Activated T-helper 2 cell treated with anti-CD3 and anti-CD28 coated beads, Interferon-gamma antibody, Interleukin-2, Interleukin-4, amounts not matched to agents 10 μg/mL and 5 μg/mL and 100 μg/mL, durations not matched to agents 14 hours and 24 hours and 36 hours (primary cell): ENCODE results near the gene CIITA. TPM values are rescaled to one million over a fixed set of nuclear protein-coding genes. Genes with fewer than 3 reads are reported as not detected.
A peak's percentile ranks its signal among the peaks of the same experiment; 100 is the strongest.

Source experiments
- DNase-seq: peaks from one replicate; pipeline ENCODE4 v3.0.0; 2021; ENCODE audit warnings: low spot score
- H3K27ac Mint-ChIP-seq: one replicate; pipeline ENCODE4 v1.8.0; 2021; ENCODE audit warnings: mixed read lengths
- H3K27me3 Mint-ChIP-seq: one replicate; pipeline ENCODE4 v1.8.0; 2021; ENCODE audit warnings: low read depth, mixed read lengths
- H3K36me3 Mint-ChIP-seq: one replicate; pipeline ENCODE4 v1.8.0; 2021; ENCODE audit warnings: low read depth, mixed read lengths
- H3K4me1 Mint-ChIP-seq: one replicate; pipeline ENCODE4 v1.8.0; 2021; ENCODE audit warnings: low read depth, mixed read lengths
- H3K4me3 Mint-ChIP-seq: one replicate; pipeline ENCODE4 v1.8.0; 2021; ENCODE audit warnings: low read depth, mild to moderate bottlenecking, moderate library complexity, mixed read lengths
- H3K9me3 Mint-ChIP-seq: one replicate; pipeline ENCODE4 v1.8.0; 2021; ENCODE audit warnings: mixed read lengths
- intact Hi-C: fragments of 100-400 bp; cut with micrococcal nuclease; formaldehyde crosslinking; loops from one replicate; pipeline ENCODE4 v1.15.1; 2023
- total RNA-seq: library from RNA; stranded (reverse); gene quantifications from 2 replicates; pipeline ENCODE4 v1.2.3, GENCODE V29; 2022

The CIITA gene
- total RNA-seq, 1 donor from 2014 or later: 8.6 TPM

DNA sequence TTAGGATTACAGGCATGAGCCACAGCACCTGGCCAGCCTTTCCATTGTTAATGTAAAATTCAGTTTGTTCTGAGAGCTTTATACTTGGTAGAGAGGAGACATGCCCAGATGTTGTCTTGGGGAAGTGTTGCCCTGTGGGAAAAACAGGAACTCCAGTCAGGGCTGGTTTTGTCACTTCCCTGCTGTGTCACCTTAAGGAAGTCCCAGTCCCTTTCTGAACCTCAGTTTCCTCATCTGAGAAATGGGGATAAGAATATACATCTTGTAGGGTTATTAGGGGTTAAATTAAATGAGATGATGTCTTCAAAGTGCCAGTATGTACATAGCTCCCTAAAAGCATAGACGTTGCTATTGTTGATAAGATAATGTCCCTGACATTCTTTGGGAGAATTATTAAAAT lies 92.6 kb downstream of the CIITA start:
- Mint-ChIP-seq H3K9me3 (peaks cover 8% of the 10 kb centered on the region), H3K27ac (no peak overlapping the region), H3K36me3 (peaks cover 61% of the 10 kb centered on the region), H3K27me3 (no peaks in the 10 kb centered on the region), H3K4me3 (no peak overlapping the region), H3K4me1 (peaks cover 68% of the 10 kb centered on the region)
- intact Hi-C loops: loop anchor here (5.0 to 10.0 kb wide), 2 partner anchors 208 to 765 kb away; no protein-coding TSS in a partner anchor
- DNase-seq: no peak

DNA sequence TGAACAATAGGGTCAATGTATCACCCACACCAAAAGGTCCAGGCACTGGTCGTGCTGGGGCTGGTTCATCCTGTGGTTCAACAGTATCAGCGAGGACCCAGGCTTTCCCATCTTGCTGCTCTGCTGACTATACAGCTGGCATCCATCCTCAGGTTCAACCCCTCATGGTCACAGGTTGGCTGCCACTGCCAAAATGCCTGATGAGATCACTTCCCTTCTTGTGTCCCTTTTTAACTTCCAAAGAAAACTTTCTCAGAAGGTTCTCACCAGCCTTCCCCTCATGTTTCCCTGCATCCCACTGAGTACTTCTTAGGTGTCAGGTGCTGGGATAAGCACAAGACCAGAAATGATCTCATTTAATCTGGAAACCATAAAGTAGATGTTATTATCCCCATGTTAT lies 93.1 kb downstream of the CIITA start:
- Mint-ChIP-seq H3K27ac (no peak overlapping the region), H3K4me1 (peaks cover 69% of the 10 kb centered on the region), H3K4me3 (no peak overlapping the region), H3K36me3 (peaks cover 65% of the 10 kb centered on the region), H3K9me3 (peaks cover 8% of the 10 kb centered on the region), H3K27me3 (no peaks in the 10 kb centered on the region)
- DNase-seq: no peak
- intact Hi-C loops: no loop called here

DNA sequence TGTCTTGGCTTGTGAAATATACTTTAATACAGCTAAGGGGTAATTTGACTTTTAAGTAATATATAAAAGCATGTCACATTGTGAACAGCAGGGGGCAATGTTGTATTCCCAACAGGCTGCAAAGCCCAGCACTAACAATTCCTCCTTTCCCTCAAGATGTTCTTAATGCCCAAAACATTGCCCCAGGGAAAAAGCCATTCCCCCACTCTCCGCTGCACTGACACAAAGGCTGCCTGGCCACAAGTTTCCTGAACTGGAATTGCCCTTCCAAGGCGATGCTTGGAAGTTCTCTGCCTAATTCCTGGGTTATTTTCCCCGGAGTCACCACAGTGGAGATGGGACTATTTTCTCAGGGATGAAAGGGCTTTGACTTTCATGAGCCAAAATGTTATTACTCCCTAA lies 94.6 kb downstream of the CIITA start:
- H3K27ac Mint-ChIP-seq: peak overlapping the region; percentile 55
- H3K36me3 Mint-ChIP-seq: peaks cover 62% of the 10 kb centered on the region
- intact Hi-C loops: no loop called here

DNA sequence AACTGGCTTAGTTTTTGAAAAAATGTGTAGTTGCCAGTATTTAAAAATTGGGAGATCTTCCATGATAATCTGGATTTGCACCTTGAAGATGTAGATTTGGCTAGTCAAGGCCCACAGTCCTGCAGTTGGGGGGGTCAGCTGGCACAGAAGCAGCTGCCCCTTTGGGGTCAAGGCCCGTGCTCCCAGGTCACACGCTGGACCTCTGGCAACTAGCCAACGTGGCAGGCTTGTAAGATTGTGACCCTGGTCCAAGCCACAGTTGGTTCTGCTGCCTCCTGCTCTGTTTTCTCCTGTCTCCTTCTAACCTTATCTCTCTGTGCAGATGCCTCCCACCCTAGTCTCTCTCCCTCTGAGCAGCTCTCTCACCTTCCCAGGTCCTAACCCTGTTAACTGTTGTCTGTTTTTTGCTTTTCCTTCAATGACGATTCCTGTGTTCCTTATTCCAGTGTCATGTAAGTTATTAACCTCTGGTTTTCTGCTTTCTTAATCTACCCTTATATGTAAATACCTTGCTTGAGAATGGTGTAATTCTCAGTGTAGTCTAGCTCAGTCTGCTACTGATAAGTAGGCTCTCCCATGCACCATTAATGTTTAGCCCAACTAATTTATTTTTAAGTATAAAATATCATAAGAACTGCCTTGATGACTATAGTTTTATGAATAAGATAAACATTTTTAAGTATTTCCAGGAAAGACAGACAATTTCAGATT lies 95.3 kb downstream of the CIITA start:
- Mint-ChIP-seq H3K9me3 (no peaks in the 10 kb centered on the region), H3K4me3 (peak overlapping the region; percentile 31), H3K27ac (peak overlapping the region; percentile 89), H3K36me3 (peaks cover 62% of the 10 kb centered on the region), H3K4me1 (peaks cover 61% of the 10 kb centered on the region), H3K27me3 (no peaks in the 10 kb centered on the region)
- DNase-seq: no peak
- intact Hi-C loops: no loop called here

More for the DNA sequence above, 94.6 kb downstream of the CIITA start:
- no peak for DNase-seq
- Mint-ChIP-seq H3K9me3 (no peaks in the 10 kb centered on the region), H3K4me1 (peaks cover 58% of the 10 kb centered on the region), H3K27me3 (no peaks in the 10 kb centered on the region), H3K4me3 (no peak overlapping the region)

DNA sequence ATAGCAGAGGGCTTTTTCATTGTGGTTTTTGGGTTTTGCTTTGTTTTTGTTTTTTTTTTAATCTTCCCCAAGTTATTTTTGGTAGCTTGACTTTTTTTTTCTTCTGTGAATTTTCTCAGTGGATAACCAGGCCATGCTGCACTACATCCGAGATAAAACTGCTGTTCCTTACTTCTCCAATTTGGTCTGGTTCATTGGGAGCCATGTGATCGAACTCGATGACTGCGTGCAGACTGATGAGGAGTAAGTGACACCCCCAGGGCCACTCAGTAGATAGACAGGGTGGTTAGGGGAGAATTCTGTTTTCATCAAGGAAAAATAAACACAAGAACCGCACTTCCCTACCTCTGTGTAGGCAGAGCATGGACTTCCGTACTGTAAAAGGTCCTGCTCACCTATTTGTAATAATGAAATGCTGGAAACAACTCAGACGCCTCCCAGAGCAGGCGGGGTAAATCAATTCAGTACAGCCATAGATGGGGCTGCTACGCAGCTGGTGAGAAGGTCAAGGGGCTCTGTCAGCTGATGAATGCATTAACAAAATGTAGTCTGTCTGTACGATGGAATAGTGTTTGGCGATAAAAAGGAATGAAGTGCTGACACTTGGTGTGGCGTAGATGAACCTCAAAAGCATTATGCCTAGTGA lies 95.9 kb downstream of the CIITA start:
- Mint-ChIP-seq H3K4me3 (peak overlapping the region; percentile 66), H3K27me3 (no peaks in the 10 kb centered on the region), H3K36me3 (peaks cover 67% of the 10 kb centered on the region), H3K4me1 (peaks cover 68% of the 10 kb centered on the region), H3K9me3 (no peaks in the 10 kb centered on the region), H3K27ac (peak overlapping the region; percentile 89)
- no peak for DNase-seq
- intact Hi-C loops: no loop called here

DNA sequence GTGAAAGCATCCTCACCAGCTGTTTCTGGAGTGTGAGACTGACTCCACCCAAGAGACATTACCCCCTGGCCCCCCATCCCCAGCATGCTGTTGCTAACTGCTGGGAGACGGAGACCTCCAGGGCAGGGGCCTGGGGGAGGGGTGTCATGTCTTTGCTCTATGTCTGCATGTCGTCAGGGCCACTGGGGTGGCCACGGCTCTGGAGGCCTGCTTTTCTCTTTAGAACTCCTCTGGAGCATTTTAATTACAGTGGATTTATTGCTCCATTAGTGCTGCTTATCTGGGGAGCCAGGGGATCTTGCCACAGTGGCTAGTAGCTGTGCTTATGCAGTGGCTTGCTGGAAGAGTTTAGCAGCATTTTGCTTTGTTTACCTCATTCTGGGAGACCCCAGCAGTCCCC lies 99.6 kb downstream of the CIITA start:
- no peak overlapping the region for H3K27ac Mint-ChIP-seq
- H3K27me3 Mint-ChIP-seq: no peaks in the 10 kb centered on the region
- peaks cover 64% of the 10 kb centered on the region for H3K4me1 Mint-ChIP-seq
- no peaks in the 10 kb centered on the region for H3K9me3 Mint-ChIP-seq
- H3K36me3 Mint-ChIP-seq: peaks cover 74% of the 10 kb centered on the region
- intact Hi-C loops: no loop called here
- H3K4me3 Mint-ChIP-seq: no peak overlapping the region
- DNase-seq: no peak

DNA sequence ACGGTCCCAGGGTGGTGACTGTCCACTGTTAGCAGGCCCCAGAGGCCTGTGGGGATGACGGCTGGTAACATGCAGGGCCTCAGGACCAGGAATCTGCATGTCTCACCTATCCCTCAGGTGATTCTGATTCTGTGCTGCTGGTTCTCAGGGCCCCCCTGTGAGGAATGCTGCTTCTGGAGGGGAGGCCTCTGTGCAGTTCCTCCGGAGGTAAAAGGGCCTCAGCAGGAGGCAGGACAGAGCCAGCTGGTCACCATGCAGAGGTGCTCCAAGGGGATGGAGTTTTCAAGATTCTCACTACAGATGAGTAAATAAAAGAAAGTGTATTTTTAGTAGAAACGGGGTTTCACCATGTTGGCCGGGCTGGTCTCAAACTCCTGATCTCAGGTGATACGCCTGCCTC lies 101.1 kb downstream of the CIITA start:
- intact Hi-C loops: no loop called here
- Mint-ChIP-seq H3K27me3 (no peaks in the 10 kb centered on the region), H3K9me3 (no peaks in the 10 kb centered on the region), H3K27ac (peak overlapping the region; percentile 65), H3K36me3 (peaks cover 79% of the 10 kb centered on the region), H3K4me3 (no peak overlapping the region), H3K4me1 (peaks cover 66% of the 10 kb centered on the region)
- no peak for DNase-seq

DNA sequence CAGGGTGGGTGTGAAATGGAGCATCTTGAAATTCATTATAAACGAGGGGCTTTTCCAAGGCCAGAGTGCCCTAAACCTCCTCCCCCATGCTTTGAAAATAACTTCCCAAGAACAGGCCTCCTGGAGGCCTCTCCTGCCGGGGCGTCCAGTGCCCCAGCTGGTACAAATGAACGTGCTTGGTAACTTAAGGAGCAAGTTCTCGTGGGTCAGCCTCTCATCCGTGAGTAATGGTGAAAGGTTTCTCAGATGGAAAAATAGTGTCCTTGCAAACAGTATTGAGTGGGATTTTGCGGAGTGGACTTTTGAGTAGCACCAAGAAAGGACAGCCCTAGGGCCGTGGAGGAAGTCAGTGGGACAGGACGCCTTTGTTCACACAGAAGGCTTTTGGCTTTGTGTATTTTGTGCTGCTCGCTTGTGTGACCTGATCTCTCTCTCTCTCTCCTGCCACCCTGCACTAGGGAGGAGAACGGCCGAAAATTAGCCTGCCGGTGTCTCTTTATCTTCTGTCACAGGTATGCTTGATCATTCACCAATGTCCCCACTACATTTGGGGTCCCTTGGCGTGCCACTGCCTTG lies 102.0 kb downstream of the CIITA start:
- intact Hi-C loops: no loop called here
- peaks cover 68% of the 10 kb centered on the region for H3K4me1 Mint-ChIP-seq
- no peak overlapping the region for H3K4me3 Mint-ChIP-seq
- no peaks in the 10 kb centered on the region for H3K9me3 Mint-ChIP-seq
- H3K27me3 Mint-ChIP-seq: no peaks in the 10 kb centered on the region
- H3K27ac Mint-ChIP-seq: peak overlapping the region; percentile 65
- H3K36me3 Mint-ChIP-seq: peaks cover 82% of the 10 kb centered on the region
- DNase-seq: no peak

DNA sequence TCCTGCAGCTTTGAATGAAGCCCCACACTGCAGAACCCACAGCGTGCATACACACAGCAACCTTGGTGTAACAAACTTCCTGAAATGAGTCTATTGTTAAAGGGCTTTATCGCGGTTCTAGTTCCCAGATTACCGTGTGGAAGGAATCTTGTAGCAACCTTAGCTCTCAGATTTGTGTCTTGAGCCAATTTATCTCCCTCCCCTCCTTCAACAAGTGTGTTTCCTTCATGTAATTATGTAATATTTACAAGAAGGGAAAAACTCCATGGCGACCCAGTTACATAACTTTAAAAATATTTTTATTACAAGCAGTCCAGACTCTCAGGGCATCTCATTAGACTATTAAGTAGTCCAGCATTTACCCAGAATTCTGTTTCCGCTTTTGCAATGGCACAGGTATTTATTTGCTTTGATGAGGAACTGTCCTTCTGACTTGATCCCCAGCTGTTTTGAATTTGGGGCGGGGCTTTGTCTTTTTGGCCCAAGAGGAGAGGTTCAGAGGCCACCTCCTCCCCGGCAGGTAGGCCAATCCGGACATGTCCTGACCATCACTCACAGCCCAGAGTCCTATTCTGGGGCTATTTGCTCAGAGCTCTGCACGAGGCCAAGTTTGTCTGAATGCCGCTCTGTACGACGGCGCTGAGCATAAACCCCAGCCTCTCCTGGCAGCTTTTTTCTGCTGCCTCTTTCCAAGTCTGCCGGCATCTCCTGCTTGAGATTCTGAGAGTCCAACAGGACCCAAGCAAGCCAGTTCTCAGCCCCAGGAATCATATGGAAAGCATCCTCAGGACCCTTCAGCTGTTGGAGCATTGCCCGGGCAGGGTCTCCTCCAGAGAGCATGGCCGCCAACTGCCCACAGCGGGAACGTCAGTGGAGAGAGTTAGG lies 103.0 kb downstream of the CIITA start:
- peaks cover 83% of the 10 kb centered on the region for H3K36me3 Mint-ChIP-seq
- intact Hi-C loops: no loop called here

DNA sequence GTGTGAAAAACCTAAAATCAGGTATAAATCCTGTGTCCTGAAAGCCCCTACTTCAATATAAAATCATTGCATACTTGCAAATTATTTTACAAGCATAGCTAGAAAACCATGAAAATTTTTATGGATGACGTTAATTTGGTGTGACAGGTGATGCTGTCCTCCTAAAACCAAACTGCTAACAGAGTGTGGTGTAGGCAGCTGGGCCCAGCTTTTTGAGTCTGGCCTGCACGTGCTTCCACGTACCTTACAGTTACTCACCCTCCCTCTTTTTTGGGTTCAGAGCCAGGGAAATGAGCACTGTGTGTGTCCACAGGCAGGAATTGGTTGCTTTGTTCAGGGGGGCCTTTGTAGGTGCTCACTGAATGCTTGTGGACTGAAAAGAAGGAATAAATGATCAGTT lies 103.8 kb downstream of the CIITA start:
- no peak for DNase-seq
- Mint-ChIP-seq H3K27me3 (no peaks in the 10 kb centered on the region), H3K4me1 (peaks cover 71% of the 10 kb centered on the region), H3K9me3 (no peaks in the 10 kb centered on the region), H3K27ac (peak overlapping the region; percentile 67), H3K4me3 (peak overlapping the region; percentile 49), H3K36me3 (peaks cover 87% of the 10 kb centered on the region)
- intact Hi-C loops: no loop called here

More for the DNA sequence above, 103.0 kb downstream of the CIITA start:
- H3K4me3 Mint-ChIP-seq: no peak overlapping the region
- peak overlapping the region; percentile 67 for H3K27ac Mint-ChIP-seq
- H3K27me3 Mint-ChIP-seq: no peaks in the 10 kb centered on the region
- no peaks in the 10 kb centered on the region for H3K9me3 Mint-ChIP-seq
- H3K4me1 Mint-ChIP-seq: peaks cover 68% of the 10 kb centered on the region
- no peak for DNase-seq

DNA sequence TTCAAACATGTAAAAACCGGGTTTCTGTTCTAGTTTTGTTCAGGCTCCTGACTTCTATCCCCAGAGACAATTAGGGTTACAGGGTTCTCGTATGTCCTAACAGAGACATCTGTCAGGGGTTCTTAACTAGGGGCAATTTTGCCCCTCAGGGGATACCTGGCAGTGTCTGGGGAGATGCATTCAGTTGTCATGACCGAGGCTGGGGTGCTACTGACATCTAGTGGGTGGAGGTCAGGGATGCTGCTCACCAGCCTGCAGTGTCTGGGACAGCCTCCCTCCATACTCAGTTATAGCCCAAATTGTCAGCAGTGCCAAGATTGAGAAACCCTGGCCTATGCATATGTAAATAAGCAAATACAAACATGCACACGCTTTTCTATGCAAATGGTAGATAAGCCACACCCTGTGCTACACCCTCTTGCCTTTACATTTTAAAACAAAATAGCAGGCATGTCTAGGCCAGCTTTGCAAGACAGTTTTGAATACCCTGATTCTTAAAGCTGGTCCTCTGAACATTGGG lies 104.8 kb downstream of the CIITA start:
- peaks cover 85% of the 10 kb centered on the region for H3K36me3 Mint-ChIP-seq
- peaks cover 72% of the 10 kb centered on the region for H3K4me1 Mint-ChIP-seq
- intact Hi-C loops: no loop called here
- peak overlapping the region; percentile 62 for H3K4me3 Mint-ChIP-seq
- H3K9me3 Mint-ChIP-seq: no peaks in the 10 kb centered on the region
- H3K27me3 Mint-ChIP-seq: no peaks in the 10 kb centered on the region
- peak overlapping the region; percentile 74 for H3K27ac Mint-ChIP-seq
- peak; percentile 45 for DNase-seq

DNA sequence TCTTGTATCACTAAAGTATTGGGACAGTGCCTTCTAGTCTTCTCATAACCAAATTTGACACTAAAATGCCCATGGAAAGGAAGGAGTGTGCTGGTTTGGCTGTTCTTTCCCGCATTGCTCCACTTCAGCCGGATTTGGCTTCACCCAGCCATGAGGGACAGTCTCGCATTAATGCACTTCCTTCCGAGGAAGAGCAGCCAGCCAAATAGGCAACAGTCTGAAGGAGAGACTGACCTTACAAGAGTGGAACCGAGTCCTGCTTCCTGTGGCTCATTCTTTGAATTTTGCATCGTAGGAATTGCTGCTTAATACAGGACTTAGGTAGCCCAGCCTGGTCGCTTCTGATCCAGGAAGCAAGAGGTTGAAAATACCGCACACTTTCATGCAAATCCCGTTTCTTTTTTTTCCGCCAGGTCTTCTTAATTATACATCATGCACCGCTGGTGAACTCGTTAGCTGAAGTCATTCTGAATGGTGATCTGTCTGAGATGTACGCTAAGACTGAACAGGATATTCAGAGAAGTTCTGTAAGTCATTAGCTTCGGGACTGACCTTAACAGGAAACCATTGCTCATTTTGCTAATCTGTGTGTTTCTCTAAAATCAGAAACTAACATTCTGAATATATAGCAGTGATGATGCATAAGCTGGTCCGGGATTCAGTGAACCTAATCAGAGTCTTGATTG lies 105.6 kb downstream of the CIITA start:
- Mint-ChIP-seq H3K4me1 (peaks cover 70% of the 10 kb centered on the region), H3K4me3 (peak overlapping the region; percentile 62), H3K36me3 (peaks cover 82% of the 10 kb centered on the region), H3K27ac (peak overlapping the region; percentile 74), H3K27me3 (no peaks in the 10 kb centered on the region), H3K9me3 (no peaks in the 10 kb centered on the region)
- intact Hi-C loops: no loop called here
- DNase-seq: no peak
